Measurements from ENCODE around the gene ZNF557.

ZNF557 gene

DNA sequence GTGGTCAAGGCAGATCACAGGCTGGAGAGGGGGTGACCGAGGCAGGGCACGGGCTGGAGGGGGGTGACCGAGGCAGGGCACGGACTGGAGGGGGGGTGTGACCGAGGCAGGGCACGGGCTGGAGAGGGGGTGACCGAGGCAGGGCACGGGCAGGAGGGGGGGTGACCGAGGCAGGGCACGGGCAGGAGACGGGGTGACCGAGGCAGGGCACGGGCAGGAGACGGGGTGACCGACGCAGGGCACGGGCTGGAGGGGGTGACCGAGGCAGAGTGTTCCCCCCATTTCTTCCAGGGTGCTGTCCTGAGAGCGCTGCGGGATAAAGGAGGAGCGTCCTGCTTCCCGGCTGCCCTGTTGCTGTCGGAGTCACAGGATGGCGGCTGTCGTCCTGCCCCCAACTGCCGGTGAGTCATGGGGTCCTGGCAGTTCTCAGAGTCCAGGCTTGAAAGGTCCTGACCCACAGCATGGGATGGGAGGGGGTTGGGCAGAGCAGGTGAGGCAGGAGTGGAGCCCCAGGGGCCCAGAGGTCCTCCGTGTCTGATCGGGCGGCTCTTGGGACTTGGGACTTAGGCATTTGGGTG is 5.3 kb downstream of the ZNF557 start:
- no peak for DNase-seq

DNA sequence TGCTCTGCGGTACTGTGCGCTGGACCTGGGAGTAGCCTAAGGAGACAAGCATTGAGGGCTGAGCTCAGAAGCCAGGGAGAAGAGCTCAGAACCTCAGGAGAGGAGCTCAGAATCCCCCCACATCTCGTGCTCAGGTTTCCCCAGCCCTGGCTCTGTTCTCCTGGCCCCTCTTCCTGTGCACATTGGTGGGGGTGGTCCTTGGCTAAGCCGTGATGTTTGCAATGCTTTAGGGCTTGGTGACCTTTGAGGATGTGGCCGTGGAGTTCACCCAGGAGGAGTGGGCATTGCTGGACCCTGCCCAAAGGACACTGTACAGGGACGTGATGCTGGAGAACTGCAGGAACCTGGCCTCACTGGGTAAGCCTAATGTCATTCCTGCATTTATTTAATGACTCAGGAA is 6.6 kb downstream of the ZNF557 start:
- DNase-seq, result no peak

DNA sequence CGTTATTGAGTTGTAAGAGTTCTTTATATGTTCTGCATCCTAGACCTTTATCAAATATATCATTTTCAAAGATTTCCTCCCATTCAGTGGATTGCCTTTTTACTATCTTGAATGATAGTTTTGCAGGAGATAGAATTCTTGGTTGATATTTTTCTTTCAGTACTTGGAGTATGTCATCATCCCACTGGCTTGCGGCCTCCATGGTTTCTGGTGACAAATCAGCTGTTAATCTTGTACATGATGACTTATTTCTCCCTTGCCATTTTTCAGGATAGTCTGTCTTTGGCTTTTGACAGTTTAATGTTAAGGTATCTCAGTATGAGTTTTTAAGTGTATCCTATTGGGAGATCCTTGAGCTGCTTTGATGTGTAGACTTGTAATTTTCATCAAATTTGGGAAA is 8.5 kb downstream of the ZNF557 start:
- no peak for DNase-seq

DNA sequence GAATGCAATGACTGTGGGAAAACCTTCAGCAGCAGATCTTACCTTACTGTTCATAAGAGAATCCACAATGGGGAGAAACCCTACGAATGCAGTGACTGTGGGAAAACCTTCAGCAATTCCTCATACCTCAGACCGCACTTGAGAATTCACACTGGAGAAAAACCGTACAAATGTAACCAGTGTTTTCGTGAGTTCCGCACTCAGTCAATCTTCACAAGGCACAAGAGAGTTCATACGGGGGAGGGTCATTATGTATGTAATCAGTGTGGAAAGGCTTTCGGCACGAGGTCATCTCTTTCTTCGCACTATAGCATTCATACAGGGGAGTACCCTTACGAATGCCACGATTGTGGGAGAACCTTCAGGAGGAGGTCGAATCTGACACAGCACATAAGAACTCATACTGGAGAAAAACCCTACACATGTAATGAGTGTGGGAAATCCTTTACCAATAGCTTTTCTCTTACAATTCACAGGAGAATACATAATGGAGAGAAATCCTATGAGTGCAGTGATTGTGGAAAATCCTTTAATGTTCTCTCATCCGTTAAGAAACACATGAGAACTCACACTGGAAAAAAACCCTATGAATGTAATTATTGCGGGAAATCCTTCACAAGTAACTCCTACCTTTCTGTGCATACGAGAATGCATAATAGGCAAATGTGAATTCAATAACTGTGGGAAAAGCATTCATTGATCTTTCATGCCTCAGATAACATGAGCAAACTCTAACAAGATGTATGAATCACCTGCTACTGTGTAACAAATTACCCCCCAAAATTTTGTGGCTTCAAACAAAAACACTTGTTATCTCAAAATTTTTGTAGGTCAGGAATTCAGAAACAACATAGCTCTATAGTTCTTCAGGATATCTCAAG is 13.8 kb downstream of the ZNF557 start:
- no peak for DNase-seq

DNA sequence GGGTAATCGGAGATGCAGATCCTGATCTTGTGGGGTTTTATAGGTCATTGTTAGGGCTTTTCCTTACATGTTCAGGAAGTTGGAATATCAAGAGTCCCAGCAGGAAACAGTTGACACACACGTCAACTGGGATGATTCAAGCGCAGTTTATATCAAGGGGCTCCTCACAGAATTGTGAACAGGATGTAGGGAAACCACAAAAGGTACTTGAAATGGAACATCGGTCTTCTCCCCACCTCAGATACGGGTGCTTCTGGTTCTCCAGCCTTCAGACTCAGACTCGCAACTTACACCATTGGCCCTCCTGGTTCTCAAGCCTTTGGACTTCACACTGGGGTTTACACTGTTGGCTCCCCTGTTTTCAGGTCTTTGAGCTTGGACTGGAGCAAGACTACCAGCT is 19.5 kb downstream of the ZNF557 start:
- DNase-seq, result no peak

DNA sequence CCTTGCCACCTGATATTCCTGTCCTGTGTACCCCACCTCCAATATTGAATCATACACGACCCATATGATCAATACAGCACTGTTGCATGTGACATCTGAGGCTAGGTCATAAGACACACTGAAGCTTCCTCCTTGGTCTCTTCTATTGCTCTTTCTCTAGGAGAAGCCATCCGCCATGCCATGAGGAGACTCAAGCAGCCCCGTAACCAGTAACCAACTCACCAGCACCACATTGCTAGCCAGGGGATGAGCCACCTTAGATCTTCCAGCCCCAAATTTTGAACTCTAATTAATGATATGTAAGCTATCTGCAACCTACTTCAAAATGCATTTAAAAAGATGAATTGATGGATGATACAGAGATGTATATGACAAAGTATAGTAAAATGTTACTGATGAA is 28.6 kb downstream of the ZNF557 start:
- DNase-seq, result no peak

DNA sequence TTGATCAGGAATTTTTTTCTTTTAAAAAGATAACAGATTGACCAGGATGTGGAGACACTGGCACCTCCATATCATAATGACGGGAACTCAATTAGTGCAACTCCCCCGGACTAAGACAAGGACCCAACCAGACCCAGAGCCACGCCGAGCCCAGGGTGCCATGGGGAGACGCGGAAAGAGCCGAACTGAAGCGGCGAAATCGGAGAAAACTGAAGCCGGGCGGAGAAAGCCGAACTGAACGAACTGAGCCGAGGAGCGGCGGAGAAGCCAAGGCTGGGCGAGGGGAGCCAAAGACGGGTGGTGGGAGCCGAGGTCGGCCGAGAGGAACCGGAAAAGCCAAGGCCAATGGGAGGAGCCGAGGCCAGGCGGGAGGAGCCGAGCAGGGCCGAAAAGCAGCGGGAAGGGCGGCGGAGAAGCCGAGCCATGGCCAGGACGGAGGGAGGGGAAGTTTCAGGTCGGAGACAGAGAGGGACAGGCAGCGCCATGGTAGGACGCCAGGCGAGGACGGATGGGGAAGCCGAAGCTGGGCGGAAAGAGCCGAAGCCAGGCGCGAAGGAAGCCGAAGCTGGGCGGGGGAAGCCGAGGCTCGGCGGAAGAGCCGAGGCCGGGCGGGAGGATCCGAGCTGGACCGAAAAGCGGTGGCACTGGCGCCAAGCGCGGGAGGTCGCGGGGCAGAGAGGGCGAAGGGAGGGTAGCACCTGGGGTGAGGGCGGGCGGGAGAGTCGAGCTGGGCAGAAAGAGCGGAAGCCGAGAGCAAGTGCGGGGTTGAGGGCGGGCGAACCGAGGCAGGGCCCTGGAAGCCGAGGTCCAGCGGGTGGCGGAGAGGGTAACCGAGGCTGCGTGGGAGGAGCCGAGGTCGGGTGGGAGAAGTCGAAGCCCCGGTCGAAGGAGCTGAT is 29.4 kb downstream of the ZNF557 start:
- peak; percentile 57 to 95 (median 88) for DNase-seq

DNA sequence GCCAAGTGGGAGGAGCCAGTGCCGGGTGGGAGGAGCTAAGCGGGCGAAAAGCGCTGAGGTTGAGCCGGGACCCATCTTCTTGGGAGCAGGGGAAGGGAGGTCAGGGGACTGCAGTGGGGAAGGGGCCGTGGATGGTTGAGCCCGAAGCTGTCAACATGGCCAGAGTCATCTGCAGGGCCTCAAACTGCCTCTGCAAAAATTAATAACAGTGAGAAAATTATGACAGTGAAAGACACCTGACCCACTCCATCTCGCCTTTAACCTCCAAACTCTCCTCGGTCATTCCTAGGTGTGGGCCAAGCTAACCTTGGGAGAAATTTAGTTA is 30.1 kb downstream of the ZNF557 start:
- no peak for DNase-seq

DNA sequence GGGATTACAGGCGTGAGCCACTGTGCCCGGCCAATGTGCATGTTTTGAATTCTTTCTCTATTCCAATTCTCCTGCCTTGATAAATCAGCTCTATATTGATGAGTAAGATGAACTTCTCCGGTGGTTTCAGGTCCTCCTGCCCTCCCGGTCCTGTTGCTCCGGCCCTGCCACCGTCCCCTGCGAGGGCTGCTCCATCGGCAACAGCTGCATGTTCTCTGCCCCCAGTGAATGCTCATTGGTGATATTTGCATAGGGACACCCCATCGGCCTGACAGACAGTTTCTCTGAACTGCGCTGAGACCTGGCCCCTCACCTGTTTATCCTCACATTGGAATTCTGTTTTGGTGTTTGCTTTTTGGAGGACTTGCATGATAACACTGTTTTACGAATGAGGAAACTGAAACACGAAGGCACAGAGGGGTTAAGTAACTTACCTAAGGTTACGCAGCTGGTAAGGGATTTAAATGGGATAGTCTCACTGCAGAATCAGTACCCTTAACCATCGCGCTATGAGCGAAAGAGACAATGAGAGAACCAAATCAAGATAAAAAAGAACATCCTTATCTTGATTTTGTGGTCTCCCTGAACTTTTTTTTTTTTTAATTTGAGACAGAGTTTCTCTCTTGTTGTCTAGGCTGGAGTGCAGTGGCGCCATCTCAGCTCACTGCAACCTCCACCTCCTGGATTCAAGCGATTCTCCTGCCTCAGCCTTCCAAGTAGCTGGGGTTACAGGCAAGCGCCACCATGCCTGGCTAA is 32.2 kb downstream of the ZNF557 start:
- no peak for DNase-seq

DNA sequence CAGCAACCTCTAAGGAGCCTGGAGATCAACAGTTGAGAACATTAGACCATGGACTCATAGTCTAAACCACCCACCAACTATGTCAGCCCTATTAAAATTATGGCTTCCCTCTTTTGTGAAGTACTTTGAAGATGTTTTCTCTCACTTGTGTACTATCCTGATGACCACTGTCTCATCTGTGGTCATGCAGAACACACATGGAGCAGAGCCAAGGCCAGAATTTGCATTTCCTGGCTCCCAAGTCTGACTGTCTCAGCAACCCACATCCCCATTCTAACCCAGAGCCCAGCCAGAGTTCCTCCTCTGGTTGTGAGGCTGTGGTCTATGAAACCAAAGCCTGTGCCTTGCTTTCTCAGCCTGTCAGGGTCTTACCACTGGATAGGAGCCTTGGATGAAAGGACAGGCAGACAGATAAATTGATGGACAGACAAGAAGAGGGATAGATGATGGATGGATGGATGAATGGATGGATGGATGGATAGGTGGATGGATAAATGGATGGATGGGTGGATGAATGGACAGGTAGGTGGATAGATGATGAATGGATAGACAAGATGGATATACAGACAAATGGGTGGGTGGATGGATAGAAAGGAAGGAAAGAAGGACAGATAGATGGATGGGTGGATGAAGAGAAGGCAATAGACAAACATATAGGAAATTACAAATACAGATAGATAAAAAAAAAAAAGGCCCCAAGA is 35.4 kb downstream of the ZNF557 start:
- DNase-seq, result peak in 8 of 56 donors; percentile 1 to 38 (median 6)

DNA sequence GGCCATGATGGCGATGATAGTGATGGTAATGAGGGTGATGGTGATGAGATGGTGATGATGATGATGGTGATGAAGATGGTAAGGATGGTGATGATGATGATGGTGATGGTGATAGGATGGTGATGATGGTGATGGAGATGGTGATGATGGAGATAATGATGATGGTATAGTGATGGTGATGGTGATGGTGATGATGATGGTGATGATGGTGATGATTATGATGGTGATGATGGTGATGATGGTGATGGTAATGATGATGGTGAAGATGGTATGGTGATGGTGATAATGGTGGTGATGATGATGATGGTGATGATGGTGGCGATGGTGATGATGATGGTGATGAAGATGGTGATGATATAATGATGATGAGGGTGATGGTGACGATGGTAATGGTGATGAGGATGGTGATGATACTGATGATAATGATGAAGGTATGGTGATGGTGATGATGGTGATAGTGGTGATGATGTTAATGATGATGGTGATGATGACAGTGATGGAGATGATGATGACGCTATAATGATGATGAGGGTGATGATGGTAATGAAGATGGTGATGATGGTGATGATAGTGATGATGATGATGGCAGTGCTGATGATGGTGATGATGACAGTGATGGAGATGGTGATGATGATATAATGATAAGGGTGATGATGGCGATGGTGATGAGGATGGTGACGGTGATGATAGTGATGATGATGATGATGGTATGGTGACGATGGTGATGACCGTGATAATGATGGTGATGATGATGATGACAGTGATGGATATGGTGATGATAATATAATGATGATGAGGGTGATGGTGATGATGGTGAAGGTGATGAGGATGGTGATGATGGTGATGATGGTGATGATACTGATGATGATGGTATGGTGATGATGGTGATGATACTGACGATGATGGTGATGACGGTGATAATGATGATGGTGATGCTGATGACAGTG is 37.5 kb downstream of the ZNF557 start:
- no peak for DNase-seq

DNA sequence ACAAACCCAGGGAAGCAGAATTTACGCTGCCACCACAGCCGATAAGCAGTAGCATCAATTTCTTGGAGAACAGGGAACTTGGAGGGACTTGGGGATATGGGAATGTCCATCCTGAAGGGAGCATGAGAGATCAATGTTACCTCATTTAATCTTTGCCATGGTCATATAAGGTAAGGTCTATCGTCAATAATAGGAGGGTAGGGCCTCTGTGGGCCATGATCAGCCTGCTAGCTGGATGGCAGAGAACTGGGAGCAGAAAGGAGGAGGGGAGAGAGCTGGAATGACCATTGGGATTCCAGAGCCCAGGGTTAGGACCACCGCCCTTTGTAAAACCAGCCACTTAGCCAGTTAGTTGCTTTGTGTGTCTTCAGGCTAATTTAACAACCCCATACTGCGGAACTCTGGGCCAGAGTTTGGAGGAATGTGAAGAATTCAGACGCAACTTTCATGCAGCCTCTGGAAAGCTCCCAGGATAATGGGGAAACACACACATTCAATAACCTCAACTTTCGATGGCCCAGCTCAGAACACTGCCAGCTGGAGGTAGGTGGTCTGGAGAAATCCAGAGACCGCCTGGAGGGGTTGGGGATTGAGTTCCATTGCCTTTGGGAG is 40.3 kb downstream of the ZNF557 start:
- DNase-seq, result no peak

DNA sequence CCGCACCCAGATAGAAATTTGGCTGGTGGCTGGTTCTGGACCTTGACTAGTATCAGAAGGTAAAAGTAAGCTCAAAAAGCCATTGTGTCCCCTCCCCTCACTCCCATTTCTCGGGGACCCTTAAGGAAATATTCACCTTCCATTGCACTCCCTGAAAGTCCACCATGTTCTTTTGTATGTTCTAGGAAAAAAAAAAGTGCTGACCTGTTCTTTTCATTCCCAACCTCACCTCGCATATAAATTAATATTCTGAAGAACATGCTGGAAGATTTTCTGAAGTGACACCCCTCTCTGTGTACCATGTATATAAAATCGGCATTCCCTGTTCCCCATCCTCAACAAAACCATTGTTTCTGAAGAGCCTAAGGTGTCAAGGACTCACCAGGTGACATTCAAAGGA is 43.2 kb downstream of the ZNF557 start:
- no peak for DNase-seq

DNA sequence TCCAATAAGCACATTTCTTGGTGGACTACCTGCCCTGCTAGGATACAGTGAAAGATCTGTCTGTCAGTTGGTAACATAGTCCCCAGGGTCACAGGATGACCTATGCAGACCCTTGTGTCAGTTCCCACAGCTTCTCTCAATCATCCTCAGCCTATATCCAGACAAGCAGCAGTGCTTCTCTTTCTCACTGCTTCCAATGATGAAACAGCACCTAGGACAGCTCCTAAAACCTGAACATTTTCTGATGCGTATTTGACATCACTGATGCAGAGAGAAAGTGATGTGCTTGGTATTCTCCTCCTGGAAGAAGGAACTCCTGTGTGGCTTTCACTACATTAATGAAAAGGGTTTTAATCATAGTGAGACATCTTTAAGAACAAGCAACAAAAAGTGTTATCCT is 43.7 kb downstream of the ZNF557 start:
- DNase-seq, result no peak

DNA sequence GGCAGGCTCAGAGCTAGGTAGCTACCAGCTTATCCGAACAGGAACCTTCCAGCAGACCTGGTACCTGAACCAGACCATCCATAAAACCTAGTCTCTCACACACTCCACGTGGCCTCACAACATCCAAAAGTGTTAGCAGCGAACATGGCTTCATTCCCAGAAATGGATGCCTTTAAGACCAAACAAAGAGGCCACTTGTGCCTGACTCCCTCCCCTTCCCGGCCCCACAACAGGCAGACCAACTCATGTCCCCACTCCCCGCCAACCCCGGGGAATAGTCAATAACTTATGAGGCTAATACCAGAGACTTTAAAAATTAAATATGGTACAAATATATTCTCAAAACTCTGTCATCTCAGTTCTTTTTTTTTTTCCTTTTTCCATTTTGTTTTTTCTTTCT is 46.2 kb downstream of the ZNF557 start:
- DNase-seq, result peak in 49 of 56 donors; percentile 2 to 88 (median 55)

DNA sequence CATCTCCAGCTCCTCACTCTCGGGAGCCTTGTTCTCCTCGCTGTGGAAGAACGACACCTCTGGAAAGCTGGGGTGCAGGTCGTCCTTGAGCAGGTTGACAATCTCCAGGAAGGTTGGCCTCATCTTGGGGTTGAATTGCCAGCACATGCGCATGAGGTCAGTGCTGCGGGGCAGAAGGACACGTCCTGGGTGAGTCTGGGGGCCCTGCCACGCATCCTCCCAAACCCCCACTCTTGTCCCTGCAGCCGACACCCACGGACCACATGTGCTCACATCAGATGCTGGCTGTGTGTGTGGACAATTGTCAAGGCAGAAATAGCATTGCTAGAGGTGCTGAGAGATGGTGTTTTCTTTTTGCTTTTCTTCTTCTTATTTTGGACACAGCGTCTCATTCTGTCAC is 47.7 kb downstream of the ZNF557 start:
- no peak for DNase-seq

DNA sequence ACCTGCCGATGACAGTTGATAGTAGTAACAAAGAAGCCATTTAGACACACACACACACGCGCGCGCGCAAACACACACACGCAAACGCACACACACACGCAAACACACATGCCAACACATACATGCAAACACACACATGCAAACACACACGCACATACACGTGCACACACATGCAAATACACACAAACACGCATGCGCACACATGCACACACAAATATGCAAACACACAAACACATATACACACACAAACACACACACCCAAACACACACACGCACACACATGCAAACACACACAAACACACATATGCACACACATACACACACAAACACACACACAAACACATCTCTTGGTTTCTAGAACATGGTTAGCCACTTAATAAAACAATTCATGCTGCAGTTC is 50.1 kb downstream of the ZNF557 start:
- no peak for DNase-seq

DNA sequence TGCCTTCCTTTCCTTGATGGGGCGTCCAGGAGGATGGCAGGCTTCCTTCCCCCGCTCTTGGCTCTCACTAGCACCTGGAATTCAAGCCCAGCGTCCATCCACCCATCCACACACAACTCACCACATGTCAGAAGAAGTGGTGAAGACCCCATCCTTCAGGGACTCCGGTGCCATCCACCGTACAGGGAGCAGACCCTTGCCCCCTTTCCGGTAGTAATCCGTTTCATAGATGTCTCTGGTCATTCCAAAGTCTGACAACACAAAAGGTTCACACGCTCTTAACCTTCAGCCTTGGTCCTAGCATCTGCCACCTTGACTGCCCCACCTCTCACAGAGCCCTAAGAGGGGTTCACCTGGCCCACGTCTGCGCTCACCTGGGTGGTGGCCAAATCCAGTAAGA is 51.0 kb downstream of the ZNF557 start:
- DNase-seq, result no peak

DNA sequence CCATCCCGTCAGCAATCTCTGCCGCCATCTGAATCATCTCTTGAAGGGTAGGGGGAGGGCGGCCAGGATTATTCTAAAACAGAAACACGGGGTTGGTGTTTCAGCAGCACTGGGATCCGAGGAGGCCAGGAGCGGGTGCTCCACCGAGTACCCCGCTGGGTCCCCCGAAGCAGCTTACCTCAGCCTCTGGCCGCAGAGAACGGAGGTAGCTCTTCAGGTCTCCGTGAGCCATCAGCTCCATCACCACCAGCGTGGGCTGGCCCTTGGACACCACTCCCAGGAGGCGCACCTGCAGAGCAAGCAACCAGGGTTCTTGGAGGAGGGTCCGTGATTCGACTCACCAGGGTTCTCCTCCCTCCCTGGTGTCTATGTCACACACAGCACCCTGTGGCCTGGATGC is 53.2 kb downstream of the ZNF557 start:
- no peak for DNase-seq

All from amygdala (tissue), 56 donors.